Mesenteric fat pad (tissue), 1 donor: Measurements from ENCODE around the gene PARP12. TPM values are rescaled to one million over a fixed set of nuclear protein-coding genes. Genes with fewer than 3 reads are reported as not detected.

Source experiments
- DNase-seq: peaks from one replicate; pipeline ENCODE4 v3.0.0-alpha.2; 2020; ENCODE audit warnings: low spot score
- total RNA-seq: library from RNA; stranded (reverse); fragmentation: NEBNext Ultra II Directional; extraction: Animal tissue kit (Norgen Biotek cat#: 25700); gene quantifications from one replicate; pipeline ENCODE4 v1.2.1, GENCODE V29; 2021
- donor health status: DM: yes; HTN: yes; CAD: no.

Gene PARP12
- total RNA-seq, 1 donor from 2014 or later = 43.8 TPM

DNA sequence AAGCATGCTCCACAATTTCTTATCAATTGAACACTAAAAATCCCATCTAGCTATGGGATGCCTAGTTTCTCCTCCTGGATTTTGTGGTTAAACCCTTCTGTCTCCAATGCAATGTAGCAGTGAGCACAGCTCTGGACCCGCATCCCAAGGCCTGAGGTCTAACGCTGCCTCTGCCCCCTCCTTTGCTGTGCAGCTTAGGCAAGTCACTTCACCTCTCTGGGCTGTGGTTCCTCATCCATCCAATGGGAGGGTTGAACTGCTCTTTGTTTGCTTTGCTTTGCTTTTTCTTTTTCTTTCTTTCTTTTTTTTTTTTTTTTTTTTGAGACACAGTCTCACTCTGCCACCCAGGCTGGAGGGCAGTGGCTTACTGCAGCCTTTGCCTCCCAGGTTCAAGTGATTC is 69.2 kb downstream of the PARP12 start:
- DNase-seq = no peak

DNA sequence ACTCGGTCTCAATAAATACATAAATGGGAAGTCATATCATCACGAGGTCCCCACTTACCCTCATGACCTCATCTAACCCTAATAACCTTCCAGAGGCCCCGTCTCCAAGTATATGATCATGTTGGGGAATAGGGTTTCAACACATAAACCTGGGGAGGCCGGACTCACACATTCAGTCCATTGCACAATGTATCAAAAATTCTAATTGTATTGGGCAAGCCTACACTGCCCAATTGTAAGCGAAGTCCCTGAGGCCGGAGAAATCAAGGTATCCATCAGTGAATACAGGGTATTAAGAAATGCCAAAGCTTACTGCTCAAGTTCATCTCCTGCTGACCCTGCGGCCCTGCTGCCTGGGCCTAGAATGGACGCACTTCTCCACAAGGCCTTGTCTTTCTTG is 69.6 kb downstream of the PARP12 start:
- DNase-seq = no peak

- no peak for DNase-seq
These were observed 70.3 kb downstream of the PARP12 start for GRCh38 chr7:139992353-139993044.

DNA sequence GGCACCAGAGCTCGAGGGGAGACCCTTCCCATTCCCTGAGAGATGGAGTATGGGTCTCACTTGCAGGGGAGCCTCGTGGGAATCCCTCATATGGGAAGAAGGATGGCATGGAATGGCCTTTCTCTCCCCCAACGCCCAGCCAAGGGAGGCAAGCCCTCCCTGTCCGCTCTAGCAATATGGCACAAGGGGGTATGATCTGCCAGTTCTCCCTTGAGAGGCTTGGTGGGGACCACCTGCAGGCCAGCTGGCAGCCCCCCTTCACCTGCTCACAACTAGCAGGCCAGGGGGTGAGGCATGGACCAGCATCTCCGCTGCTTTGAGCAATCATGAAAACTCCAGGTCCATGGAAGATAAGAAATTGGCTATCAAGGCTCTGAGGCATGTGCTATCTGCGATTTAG is 70.8 kb downstream of the PARP12 start:
- no peak for DNase-seq

DNA sequence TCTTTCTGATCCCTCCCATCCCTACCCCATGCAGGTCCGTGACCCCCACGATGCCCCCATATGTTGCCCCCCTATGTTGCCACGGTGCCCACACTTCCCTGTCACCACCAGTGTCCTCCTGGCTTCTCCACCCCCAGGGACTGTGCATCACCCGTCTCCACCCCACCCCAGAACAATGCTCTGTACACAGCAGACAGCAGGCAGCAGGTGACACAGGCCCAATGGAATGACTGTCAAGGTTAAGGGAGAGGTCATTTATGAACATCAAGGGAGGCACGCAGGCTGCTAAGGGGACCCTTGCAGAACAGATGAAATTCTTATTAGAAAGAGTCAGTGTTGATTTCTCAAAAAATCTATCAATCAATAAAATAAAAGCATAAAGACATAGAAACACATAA is 71.5 kb downstream of the PARP12 start:
- no peak for DNase-seq

DNA sequence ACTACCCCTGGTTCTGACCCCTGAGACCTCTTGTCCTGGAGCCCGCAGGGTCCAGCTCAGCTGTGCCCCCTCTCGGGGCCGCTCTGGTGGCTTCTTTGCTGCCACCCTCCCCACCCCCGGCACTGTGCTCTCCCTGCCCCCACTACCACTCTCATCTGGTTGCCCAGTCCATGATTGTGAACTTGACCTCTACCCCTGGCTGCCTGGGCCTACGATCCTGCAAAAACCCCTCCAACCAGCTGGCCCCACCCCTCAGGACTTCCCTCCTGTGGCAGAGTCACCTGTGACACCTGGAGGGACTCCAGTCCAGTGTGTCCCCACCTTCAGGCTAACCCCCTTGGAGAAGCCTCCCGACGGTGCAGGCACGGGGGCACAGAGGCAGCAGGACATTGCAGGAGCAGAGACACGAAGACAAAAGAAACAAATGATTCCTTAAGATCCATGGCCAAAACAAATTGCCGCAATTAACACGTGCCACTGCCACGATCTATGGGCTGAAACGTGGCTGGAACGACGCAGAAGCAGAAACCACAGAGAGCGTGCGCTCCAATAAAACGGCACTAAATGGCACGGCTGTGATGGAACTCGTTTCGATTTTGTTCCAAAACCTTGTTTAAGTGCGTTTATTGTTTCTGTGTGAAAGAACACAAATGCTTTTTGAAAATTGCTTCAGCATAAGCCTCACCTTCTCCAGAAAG is 72.0 kb downstream of the PARP12 start:
- no peak for DNase-seq

- DNase-seq = no peak
These were observed 72.6 kb downstream of the PARP12 start for GRCh38 chr7:139990142-139990535.

DNA sequence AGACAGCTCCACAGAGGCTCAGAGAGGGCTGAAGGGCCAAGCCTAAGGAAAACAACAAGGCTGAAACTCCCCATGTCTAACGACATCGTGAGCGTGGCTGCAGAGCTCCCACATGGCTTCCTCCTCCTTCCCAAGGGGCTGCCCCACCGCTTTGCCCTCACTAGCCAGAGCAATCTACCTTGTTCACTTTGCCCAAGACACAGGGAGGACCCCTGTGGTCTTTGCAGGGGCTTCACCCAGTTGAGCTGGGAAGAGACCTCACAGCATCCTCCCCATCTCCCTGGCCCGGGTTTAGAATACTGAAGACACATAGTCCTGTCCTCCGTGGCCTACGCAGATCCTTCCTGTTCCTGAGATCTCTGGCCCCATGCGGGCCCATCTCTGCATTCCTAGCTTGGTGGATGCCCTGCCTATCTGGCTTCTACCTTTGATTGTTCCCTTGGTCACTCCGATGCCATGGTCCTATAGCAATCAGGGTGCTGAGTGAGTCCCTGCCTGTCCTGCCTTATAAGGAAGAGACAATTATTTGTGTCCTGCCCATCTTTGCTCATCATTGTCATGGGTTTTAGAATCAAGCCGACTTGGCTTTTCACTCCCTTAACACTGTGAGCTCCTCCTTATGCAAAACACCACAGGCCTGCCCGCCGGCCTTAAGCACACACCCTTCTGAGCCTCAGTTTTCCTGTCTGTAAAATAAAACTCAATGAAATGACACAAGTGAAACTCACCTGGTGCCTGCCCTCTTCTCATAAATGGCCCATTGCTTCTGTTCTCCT is 73.2 kb downstream of the PARP12 start:
- no peak for DNase-seq

- no peak for DNase-seq
These were observed 74.8 kb downstream of the PARP12 start for GRCh38 chr7:139987691-139988516.

DNA sequence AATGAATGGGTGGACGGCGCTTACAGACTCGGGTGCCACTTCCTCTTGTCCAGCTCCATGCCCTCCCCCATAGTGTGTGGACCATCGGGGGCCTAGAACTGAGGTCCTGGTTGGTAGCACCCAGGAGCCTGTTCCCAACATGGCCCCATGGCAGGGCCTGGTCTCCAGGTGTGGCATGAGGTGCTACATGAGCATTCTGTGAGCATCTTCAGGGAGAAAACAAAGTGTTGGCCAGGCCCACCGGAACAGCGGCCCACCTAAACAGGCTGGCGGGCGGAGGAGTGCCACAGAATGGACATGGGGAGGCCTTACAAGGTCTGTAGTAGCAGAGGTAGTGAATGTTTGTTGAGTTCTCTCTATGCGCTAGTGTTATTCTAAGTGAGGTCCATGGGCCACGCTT is 76.9 kb downstream of the PARP12 start:
- no peak for DNase-seq

DNA sequence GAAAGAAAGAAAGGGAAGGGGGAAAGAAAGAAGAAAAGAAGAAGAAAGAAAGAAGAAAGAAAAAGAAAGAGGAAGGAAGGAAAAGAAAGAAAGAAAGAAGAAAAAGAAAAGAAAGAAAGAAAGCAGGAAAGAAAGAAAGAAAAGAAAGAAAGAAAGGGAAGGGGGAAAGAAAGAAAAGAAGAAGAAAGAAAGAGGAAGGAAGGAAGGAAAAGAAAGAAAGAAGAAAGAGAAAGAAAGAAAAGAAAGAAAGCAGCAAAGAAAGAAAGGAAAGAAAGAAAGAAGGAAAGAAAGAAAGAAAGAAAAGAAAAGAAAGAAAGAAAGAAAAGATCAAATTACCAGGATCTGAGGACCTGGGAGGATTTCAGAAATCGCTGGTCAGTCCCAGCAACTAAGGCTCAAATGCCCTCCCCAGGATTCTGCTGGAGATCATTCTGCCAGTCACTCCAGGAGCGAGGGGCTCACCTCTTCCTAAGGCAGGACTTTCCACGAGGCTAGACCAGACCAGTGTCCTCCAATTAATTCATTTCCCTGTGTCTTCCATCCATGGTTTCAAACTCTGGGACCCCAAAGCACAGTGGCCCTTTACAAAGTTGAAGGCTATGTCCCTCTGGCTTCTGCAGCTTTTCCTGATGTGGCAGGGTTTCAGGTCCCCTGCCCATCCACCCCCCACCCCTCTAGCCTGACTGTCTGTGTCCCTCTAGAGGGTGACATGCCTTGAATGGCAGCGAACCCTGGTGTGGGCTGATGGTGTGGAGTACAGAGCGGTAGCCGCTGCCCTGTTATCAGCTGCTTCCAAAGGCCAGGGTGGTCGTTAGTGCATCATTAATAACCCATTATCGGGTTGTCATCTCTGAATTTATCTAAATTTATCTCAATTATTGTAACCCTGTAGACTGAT is 77.9 kb downstream of the PARP12 start:
- DNase-seq = no peak

- no peak for DNase-seq
These were observed 79.5 kb downstream of the PARP12 start for GRCh38 chr7:139982927-139983920.

DNA sequence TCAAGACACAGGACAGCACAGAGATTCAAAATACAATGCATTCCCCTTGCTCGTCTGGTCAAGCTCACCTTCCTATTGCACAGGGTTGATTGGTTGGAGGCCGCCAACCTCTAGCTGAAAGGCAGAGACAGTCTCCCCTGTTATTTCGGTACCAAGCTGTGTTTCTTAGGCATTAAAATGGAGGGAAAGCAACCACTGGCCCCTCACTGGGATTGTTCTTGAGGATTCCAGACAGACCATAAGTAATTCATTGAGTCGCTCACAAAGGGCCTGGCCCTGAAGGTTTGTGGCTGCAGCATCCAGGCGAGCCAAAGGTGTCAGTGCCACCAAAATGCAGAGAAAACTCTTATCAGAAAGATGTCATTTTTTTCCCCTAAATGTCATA is 81.2 kb downstream of the PARP12 start:
- DNase-seq = no peak

- peak; percentile 43 for DNase-seq
These were observed 85.7 kb downstream of the PARP12 start for GRCh38 chr7:139976838-139977656.

- DNase-seq = peak; percentile 74
These were observed 86.5 kb downstream of the PARP12 start for GRCh38 chr7:139976055-139976837.

DNA sequence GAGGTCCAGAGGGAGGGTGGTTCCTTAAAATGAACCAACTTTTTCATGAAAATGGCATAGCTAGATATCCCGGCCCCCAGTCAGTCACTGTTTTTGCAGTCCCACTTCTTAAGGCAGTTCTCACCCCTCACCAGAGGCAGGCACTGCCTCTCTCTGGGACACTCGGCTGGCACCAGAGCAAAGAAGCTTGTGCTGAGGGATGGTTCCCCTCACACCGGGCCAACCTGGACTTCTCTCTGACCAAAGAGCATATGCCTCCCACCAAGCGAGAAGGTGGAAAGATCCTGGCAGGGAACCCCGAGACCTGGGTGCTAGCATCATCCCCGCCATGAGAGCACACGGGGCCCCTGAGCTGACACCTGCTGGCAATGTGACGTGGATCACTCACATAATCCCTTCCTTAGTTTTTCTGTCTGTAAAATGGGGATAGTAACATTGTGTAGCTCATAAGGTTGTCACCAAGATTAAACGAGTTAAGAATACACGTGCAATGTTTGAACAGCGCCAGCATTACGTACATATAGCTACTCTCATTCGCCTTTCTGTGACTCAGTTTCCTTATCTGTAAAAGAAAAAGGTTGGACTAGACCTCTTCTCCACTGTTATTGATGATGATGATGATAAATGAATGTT is 88.5 kb downstream of the PARP12 start:
- peak; percentile 43 for DNase-seq
